ENCODE results near the gene SPRR4. TPM values are rescaled to one million over a fixed set of nuclear protein-coding genes. Genes with fewer than 3 reads are reported as not detected.

The SPRR4 gene
- total and polyA plus RNA-seq, 2 donors (not counting 1 experiment from before 2014, with no cell fraction given) = not detected

DNA sequence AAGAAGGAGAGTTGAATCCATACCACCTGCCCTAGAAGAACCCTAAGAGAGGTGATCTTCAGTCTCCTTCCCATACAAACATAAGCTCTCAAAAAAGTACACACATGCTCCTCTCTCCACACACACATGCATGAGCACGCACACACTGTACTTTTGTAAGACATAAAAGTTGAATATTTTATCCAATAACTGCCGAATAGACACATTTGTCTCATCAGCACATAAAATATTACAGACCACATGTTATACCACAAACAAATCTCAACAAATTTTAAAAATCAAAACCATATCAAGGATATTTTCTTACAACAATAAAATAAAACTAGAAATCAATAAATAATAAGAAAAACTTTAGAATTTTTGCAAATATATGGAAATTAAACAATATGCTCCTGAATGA lies 16.1 kb downstream of the SPRR4 start:
- no peak overlapping the region for H3K27ac ChIP-seq (ENCODE audit: low read length in 2 of 2)
- no peak overlapping the region for H3K4me2 ChIP-seq (replicated peaks; ENCODE audit: low read depth, low read length, poor library complexity, severe bottlenecking)
- Mint-ChIP-seq H3K4me3 (no peak overlapping the region), H3K27me3 (peaks cover 25% of the 10 kb centered on the region), H3K4me1 (no peaks in the 10 kb centered on the region), H3K27ac (no peak overlapping the region), H3K9me3 (ENCODE audit: insufficient read depth) (no peaks in the 10 kb centered on the region)
- H3K27me3 ChIP-seq (replicated peaks in 1 of 4; ENCODE audit: control extremely low read depth in 1 of 4, control insufficient read depth in 3 of 4, insufficient read depth in 4 of 4, low read length in 3 of 4) = peaks cover 0 to 7% (median 2%) of the 10 kb centered on the region in 4 experiments
- ChIA-PET CTCF (no interaction called here), POLR2A (no interaction called here)
- H3K79me2 ChIP-seq (ENCODE audit: control insufficient read depth, insufficient read depth, low read length) = no peaks in the 10 kb centered on the region
- no CpG with 5 or more reads among the region's 2 CpGs for WGBS (ENCODE audit: insufficient coverage)
- no peaks in the 10 kb centered on the region for H3K9me3 ChIP-seq (ENCODE audit: control extremely low read depth in 1 of 3, control insufficient read depth in 2 of 3, insufficient read depth in 1 of 3, low read length in 2 of 3)
- no peaks in the 10 kb centered on the region for H3K4me1 ChIP-seq (ENCODE audit: control insufficient read depth in 2 of 2, insufficient read depth in 2 of 2, low read length in 2 of 2)
- ATAC-seq (ENCODE audit: low read depth) (no peak), DNase-seq (no peak)
- H3K36me3 ChIP-seq (replicated peaks in 1 of 2; ENCODE audit: control extremely low read depth in 1 of 2, control insufficient read depth in 1 of 2, extremely low read depth in 1 of 2, insufficient read depth in 2 of 2, low read length in 1 of 2) = no peaks in the 10 kb centered on the region
- no peak overlapping the region for H2AFZ ChIP-seq (ENCODE audit: insufficient read depth, low read depth, low read length, poor library complexity, severe bottlenecking)
- no peak overlapping the region for H3K9ac ChIP-seq (ENCODE audit: low read length)
- no peaks in the 10 kb centered on the region for H4K20me1 ChIP-seq (ENCODE audit: control insufficient read depth, insufficient read depth, low read length, poor library complexity, severe bottlenecking)
- H3K4me3 ChIP-seq (ENCODE audit: control extremely low read depth in 1 of 5, extremely low read depth in 1 of 5, insufficient read depth in 1 of 5, low read depth in 2 of 5, low read length in 4 of 5) = no peak overlapping the region
- intact Hi-C loops (cut with micrococcal nuclease) = no loop called here
- TF ChIP-seq, protein P1, sequence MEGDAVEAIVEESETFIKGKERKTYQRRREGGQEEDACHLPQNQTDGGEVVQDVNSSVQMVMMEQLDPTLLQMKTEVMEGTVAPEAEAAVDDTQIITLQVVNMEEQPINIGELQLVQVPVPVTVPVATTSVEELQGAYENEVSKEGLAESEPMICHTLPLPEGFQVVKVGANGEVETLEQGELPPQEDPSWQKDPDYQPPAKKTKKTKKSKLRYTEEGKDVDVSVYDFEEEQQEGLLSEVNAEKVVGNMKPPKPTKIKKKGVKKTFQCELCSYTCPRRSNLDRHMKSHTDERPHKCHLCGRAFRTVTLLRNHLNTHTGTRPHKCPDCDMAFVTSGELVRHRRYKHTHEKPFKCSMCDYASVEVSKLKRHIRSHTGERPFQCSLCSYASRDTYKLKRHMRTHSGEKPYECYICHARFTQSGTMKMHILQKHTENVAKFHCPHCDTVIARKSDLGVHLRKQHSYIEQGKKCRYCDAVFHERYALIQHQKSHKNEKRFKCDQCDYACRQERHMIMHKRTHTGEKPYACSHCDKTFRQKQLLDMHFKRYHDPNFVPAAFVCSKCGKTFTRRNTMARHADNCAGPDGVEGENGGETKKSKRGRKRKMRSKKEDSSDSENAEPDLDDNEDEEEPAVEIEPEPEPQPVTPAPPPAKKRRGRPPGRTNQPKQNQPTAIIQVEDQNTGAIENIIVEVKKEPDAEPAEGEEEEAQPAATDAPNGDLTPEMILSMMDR (IDR thresholded peaks at IDR 0.05) = no peak
- TF ChIP-seq EZH2 (IDR thresholded peaks at IDR 0.05; ENCODE audit: borderline replicate concordance, insufficient read depth, low read depth, low read length, poor library complexity, severe bottlenecking) = no peak

DNA sequence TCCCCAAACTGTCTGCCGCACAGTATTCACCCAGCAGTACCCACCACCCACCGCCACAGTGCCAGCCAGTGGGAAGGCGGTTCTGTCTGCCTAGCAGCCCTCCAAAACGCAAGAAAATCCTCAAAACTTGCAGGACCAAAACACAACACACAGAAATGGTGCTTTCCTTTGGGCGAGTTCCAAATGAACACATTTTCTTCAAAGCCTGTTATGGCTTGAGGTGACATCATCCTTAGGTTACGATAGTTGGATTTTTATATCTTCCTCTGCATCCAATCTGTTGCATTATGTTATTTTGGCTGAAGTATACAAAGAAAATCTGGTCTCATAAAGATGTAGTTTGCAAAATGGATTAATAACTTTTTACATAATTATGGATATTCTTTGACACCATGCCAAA lies 22.7 kb downstream of the SPRR4 start:
- ATAC-seq (ENCODE audit: low read depth) = no peak
- Mint-ChIP-seq H3K4me1 (no peaks in the 10 kb centered on the region), H3K27me3 (peaks cover 16% of the 10 kb centered on the region), H3K9me3 (ENCODE audit: insufficient read depth) (peaks cover 6% of the 10 kb centered on the region), H3K27ac (no peak overlapping the region), H3K4me3 (no peak overlapping the region)
- H3K27me3 ChIP-seq (replicated peaks in 1 of 4; ENCODE audit: control extremely low read depth in 1 of 4, control insufficient read depth in 3 of 4, insufficient read depth in 4 of 4, low read length in 3 of 4) = peaks cover 0 to 4% (median 0%) of the 10 kb centered on the region in 4 experiments
- H3K79me2 ChIP-seq (ENCODE audit: control insufficient read depth, insufficient read depth, low read length) = no peaks in the 10 kb centered on the region
- no peak overlapping the region for H2AFZ ChIP-seq (ENCODE audit: insufficient read depth, low read depth, low read length, poor library complexity, severe bottlenecking)
- H3K4me2 ChIP-seq (replicated peaks; ENCODE audit: low read depth, low read length, poor library complexity, severe bottlenecking) = no peak overlapping the region
- no peaks in the 10 kb centered on the region for H4K20me1 ChIP-seq (ENCODE audit: control insufficient read depth, insufficient read depth, low read length, poor library complexity, severe bottlenecking)
- WGBS (ENCODE audit: insufficient coverage) = 74% methylated on average over 4 of the region's 6 CpGs
- no peak overlapping the region for H3K4me3 ChIP-seq (ENCODE audit: control extremely low read depth in 1 of 5, extremely low read depth in 1 of 5, insufficient read depth in 1 of 5, low read depth in 2 of 5, low read length in 4 of 5)
- no peak overlapping the region for H3K27ac ChIP-seq (ENCODE audit: low read length in 2 of 2)
- POLR2A ChIA-PET = no interaction called here
- no peak overlapping the region for H3K9ac ChIP-seq (ENCODE audit: low read length)
- intact Hi-C loops (cut with micrococcal nuclease) = no loop called here
- no peak for TF ChIP-seq EZH2 (IDR thresholded peaks at IDR 0.05; ENCODE audit: borderline replicate concordance, insufficient read depth, low read depth, low read length, poor library complexity, severe bottlenecking)
- TF ChIP-seq, protein P1 (IDR thresholded peaks at IDR 0.05) = no peak
- no peaks in the 10 kb centered on the region for H3K4me1 ChIP-seq (ENCODE audit: control insufficient read depth in 2 of 2, insufficient read depth in 2 of 2, low read length in 2 of 2)
- H3K9me3 ChIP-seq (ENCODE audit: control extremely low read depth in 1 of 3, control insufficient read depth in 2 of 3, insufficient read depth in 1 of 3, low read length in 2 of 3) = peaks cover 0 to 3% (median 0%) of the 10 kb centered on the region in 3 donors
- H3K36me3 ChIP-seq (replicated peaks in 1 of 2; ENCODE audit: control extremely low read depth in 1 of 2, control insufficient read depth in 1 of 2, extremely low read depth in 1 of 2, insufficient read depth in 2 of 2, low read length in 1 of 2) = no peaks in the 10 kb centered on the region
- CTCF ChIA-PET = no interaction called here
- DNase-seq = no peak

Data from B cell (primary cell).